HG03139 (cell line): ENCODE results near the gene TAF3.
A peak's percentile ranks its signal among the peaks of the same experiment; 100 is the strongest.
"Not testable (repeated sequence)": the region's sequence is repeated elsewhere in the genome, so short reads cannot be mapped to it uniquely, and the experiment has no call there.

Experiments
- ATAC-seq: cut with Tn5 transposase; IDR thresholded peaks from one replicate; pipeline ENCODE4 v1.9.1; 2021; ENCODE audit not compliant: unreplicated experiment

TAF3 gene

DNA sequence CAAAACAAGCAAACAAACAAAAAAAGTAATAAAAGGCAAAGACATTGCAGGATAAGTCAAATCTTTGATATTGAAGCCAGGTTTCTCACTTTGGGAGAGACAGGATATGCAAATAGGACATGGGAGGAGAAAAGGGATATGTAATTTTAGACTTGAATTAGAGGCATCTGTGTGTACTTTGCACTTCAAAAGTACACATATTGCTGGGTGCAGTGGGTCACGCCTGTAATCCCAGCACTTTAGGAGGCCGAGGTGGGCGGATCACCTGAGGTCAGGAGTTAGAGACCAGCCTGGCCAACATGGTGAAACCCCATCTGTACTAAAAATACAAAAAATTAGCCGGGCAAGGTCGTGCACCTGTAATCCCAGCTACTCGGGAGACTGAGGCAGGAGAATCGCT lies 6.6 kb upstream of the TAF3 start:
- ATAC-seq, result not testable (repeated sequence)

DNA sequence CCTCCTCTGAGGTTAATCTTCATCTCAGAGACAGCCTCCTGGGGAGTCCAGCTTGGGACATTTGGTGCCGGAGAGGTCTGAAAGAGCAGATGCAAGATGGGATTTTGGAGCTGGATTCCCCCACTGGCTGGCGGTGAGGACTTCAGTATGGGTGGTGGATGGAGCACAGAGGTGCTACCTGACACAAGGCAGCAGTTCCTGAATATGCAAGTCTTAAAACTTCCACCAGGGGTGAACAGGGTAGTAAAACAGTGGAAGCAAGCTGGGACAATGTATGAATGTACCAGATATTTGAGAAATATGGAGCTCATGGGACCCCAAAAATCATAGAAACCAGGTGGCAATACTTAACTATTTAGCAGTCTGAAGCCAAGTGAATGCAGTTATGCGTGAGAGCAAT lies 4.8 kb upstream of the TAF3 start:
- ATAC-seq, result no peak

DNA sequence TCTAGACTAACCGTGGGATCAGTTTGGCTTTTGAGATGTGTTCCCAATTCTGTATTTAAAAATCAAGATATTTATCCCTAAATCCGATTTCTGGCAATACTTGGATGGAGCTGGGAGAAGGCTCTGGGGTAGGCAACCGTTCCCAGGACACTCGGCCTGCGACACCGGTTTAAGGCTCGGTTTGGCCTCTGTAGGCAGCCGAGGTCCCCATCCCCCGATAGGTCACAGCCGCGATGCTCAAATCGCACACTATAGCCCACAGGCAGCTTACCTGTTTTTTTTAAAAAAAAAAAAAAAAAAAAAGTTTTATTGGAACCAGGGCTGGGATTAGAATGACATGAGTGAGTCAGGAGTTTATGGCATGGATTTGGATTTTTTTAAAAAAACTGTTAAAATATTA lies 729 bp upstream of the TAF3 start:
- no peak for ATAC-seq

DNA sequence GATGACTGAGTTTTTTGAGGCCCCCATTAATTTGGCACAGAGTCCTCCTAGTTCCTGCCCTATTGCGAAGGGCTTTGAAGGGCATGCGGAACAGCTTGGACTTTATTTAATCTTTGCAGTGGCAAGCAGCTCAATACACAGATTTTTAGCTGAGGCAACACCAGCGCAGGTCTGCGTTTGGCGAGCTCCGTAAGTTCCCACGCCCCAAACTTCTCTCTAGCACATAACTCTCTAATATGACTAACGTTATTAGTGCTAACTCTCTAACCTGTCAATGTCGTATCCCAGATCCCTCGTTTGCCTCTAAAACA lies 366 bp upstream of the TAF3 start:
- ATAC-seq, result no peak

DNA sequence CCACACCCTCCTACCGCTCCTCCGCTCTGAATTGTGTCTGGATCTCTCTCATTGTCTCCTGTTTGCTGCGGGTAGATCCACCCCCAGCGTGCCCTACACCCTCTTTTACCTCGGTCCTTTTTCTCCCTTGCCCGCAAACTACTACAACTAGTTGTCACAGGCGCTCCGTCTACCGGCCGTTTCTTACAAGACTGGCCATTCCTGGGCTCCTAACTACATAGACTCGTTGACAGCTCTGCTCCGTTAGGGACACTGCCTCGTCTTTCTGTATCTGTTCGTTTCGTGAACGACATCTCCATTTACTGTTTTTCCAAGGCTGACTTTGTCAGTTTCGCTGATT lies 786 bp downstream of the TAF3 start:
- peak; percentile 40 for ATAC-seq

DNA sequence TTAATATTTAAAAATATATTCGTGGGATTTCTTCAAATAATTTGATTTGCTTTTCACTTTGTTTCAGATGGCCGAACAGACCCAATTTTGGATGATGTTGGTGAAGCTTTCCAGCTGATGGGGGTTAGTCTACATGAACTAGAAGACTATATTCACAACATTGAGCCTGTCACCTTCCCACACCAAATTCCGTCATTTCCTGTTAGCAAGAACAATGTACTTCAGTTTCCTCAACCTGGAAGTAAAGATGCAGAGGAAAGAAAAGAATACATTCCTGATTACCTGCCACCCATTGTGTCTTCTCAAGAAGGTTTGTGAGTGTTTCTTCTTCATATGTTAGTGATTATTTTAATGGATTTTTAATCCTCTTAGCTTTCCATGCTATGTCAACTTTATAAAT lies 5.9 kb downstream of the TAF3 start:
- ATAC-seq, result no peak

DNA sequence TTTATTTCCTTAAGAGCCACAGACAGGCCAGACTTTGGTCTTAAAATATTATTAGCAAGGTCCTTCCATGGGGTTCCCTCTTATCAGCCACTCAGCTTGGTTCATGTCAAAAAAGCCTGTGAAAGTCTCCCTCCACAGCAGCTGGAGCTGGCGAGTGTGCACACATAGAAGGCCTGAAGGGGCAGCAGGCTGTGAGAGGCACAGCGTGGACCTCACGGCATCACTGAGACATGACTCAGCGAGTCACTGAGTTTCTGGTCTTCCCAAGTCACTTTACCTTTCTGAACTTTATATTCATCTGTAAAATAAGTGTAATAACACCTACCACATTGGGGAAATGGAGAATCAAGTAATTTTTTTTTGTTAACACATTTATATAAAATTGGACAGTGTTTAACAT lies 8.7 kb downstream of the TAF3 start:
- no peak for ATAC-seq

DNA sequence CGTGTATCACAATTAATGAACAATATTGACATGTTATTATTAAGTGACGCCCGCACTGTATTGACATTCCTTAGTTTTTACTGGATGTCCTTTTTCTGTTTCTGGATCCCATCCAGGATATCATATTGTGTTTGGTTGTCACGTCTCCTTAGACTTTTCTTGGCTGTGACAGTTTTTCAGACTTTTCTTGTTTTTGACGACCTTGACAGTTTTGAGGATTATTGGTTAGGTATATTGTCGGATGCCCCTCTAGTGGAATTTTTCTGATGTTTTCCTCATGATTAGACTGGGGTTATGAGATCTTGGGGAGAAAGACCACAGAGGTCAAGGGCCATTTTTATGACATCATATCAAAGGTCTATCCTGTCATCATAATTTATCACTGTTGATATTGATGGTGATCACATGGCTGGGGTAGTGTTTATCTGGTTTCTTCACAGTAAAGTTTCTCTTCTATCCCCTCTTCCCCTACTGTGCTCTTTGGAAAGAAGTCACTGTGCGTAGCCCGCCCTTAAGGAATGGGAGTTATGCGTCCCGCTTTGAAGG lies 11.1 kb downstream of the TAF3 start:
- no peak for ATAC-seq

GRCh38 chr10:7832060-7832459 lies 13.8 kb downstream of the TAF3 start:
- ATAC-seq, result no peak

DNA sequence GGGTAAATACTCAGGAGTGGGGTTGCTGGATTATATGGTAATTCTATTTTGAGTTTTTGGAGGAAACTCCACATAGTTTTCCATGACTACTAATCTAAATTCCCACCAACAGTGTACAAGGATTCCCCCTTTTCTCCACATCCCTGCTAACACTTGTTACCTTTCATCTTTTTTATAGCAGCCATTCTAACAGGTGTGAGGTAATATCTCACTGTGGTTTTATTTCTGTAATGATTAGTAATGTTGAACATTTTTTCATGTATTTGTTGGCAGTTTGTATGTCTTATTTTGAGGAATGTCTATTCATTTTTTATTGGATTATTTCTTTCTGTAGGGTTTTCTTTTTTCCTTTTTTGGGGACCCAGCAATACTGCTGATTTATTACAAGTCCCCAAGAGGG lies 14.9 kb downstream of the TAF3 start:
- no peak for ATAC-seq

GRCh38 chr10:7834262-7834661 lies 16.0 kb downstream of the TAF3 start:
- no peak for ATAC-seq

- no peak for ATAC-seq
Observed at GRCh38 chr10:7836571-7836970, 18.3 kb downstream of the TAF3 start.

DNA sequence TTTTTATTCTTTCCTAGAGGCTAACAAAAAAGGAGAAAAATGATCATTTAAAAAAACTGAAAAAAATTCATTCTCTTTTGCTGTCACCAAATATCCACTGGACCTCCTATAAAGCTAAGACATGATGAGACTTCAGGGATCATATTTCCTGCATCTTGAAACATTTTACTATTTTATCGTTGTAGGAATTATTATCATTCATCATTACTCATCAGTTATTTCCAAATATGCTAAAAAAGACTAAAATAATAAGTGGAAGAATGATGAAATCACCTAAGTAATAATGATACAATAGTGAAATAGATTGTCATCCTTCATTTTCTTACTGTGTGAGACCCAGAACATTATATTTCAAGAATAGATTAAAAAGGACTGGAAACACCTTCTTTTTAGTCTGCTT lies 28.3 kb downstream of the TAF3 start:
- no peak for ATAC-seq

GRCh38 chr10:7853226-7853842 lies 35.0 kb downstream of the TAF3 start:
- no peak for ATAC-seq

DNA sequence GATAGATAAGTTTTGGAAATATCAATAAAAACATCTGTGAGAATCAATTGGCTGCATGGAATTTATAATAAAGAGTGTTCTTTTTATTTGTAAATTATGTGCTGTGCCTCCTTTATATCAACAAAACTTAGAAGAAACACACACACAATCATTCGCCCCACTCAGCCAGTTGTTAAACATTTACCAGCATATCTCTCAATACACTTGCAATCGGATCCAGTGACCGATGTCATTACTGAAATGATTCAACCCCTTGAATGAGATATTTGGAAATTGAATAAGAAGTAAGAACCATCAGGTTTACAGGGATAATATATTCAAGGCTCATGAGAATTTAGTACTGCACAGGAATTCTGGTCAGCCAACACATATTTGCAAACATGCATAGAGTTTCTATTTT lies 35.6 kb downstream of the TAF3 start:
- ATAC-seq, result no peak

DNA sequence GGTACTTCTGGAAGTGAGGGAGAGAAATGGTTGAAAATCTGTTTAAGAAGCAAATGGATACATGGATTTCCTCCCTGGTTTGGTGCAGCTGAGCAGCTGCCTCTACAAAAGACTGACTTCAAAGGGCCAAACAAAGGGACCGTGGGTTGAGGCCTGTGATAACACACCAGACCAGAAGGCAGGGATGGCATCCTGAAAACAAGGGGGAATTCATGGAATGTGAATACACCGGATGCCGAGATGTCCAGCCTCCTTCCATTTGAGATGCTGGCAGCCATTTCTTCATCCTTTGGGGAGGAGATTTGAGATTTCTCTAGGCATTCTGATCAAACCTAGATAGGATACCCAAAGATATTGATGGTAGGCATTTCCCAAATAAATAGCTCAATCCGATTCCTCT lies 36.9 kb downstream of the TAF3 start:
- ATAC-seq, result no peak

DNA sequence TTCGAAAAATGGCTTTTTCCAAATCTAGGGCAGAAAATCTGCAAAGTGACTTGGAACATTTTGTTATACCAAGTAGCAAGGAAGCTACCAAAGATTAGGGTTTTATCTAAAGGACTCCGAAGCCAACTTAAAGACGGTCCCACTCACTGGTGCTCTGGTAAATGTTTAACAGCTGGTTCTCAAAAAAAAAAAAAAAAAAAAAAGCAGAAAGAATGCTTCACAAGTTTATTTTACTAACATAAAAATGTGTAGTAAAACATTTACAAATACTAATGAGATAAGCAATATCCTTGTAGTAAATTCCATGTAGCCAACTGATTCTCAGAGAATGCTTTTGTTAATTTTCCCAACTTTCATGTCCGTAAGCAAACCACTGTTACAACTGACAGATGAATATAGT lies 38.4 kb downstream of the TAF3 start:
- no peak for ATAC-seq

GRCh38 chr10:7857262-7857661 lies 39.0 kb downstream of the TAF3 start:
- no peak for ATAC-seq

DNA sequence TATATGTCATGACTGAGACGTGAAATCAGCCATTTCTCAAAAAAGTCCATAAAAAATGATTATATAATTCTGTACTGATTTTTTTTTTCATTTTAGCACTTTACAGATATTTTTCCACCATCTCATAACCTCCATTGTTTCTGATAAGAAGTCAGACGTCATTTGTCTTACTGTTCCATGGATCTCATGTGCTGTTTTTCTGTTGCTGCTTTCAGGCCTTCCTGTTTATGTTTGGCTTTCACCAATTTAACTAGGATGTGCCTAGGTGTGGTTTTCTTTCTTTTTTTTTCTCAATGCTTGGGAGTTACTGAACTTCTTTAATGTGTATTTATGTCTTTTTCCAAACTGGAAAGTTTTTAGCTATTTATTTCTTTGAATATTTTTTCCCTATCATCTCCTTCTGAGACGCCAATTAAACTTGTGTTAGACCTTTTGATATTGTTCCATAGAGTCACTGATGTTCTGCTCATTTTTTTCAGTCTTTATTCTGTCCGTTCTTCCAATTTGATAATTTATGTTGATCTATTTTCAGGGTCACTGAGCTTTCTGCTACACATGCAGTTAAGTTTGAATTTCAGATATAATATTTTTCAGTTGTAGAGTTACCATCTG lies 43.3 kb downstream of the TAF3 start:
- no peak for ATAC-seq

- ATAC-seq, result no peak
Observed at GRCh38 chr10:7862121-7862514, 43.8 kb downstream of the TAF3 start.

GRCh38 chr10:7866176-7866575 lies 47.9 kb downstream of the TAF3 start:
- ATAC-seq, result no peak

DNA sequence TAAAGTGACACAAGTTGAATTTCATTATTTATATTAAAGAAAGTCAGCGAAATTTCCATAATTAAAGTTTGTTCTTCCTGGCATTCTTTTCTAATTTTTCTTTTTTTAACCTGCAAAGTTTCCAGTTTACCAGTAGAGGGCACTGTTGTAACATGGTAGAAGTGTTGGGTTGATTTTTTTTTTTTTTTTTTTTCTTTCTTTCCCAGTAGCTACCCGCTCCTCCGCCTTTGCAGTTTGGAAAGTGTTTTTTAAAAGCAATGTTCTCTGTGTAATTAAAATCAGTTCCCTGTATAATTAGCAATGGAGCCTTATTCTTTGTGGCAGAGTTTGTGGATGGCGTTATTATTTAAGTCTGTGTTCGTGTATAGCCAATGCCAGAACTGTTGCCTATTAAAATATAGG lies 53.7 kb downstream of the TAF3 start:
- no peak for ATAC-seq

- no peak for ATAC-seq
Observed at GRCh38 chr10:7874864-7875263, 56.6 kb downstream of the TAF3 start.
